CD4-positive, alpha-beta T cell treated with Interleukin-12 subunit alpha and Interleukin-12 subunit beta, for 1 hour (primary cell): ENCODE results near the gene UBE2QL1.

ENCODE experiments used
- DNase-seq: peaks from one replicate; pipeline ENCODE4 v3.0.0-alpha.2; 2020

UBE2QL1 gene

GRCh38 chr5:6480133-6481051, 31.7 kb downstream of the UBE2QL1 start:
- no peak for DNase-seq

- no peak for DNase-seq
These were observed 34.1 kb downstream of the UBE2QL1 start for GRCh38 chr5:6482735-6483134.

GRCh38 chr5:6483880-6484382, 35.3 kb downstream of the UBE2QL1 start:
- DNase-seq, result no peak

GRCh38 chr5:6484446-6484845, 35.8 kb downstream of the UBE2QL1 start:
- no peak for DNase-seq

- DNase-seq, result no peak
These were observed 36.2 kb downstream of the UBE2QL1 start for GRCh38 chr5:6484899-6485298.

GRCh38 chr5:6485441-6485840, 36.8 kb downstream of the UBE2QL1 start:
- no peak for DNase-seq

GRCh38 chr5:6486074-6486473, 37.4 kb downstream of the UBE2QL1 start:
- no peak for DNase-seq

GRCh38 chr5:6487081-6487480, 38.4 kb downstream of the UBE2QL1 start:
- no peak for DNase-seq

GRCh38 chr5:6488021-6488420, 39.4 kb downstream of the UBE2QL1 start:
- DNase-seq, result no peak

- DNase-seq, result no peak
These were observed 41.1 kb downstream of the UBE2QL1 start for GRCh38 chr5:6489643-6490185.

- no peak for DNase-seq
These were observed 41.6 kb downstream of the UBE2QL1 start for GRCh38 chr5:6490246-6490645.

GRCh38 chr5:6490693-6491092, 42.0 kb downstream of the UBE2QL1 start:
- no peak for DNase-seq

GRCh38 chr5:6491196-6491918, 42.7 kb downstream of the UBE2QL1 start:
- DNase-seq, result no peak

- no peak for DNase-seq
These were observed 43.2 kb downstream of the UBE2QL1 start for GRCh38 chr5:6491919-6492290.

GRCh38 chr5:6492934-6493333, 44.3 kb downstream of the UBE2QL1 start:
- DNase-seq, result no peak

GRCh38 chr5:6493681-6494454, 45.2 kb downstream of the UBE2QL1 start:
- DNase-seq, result no peak

GRCh38 chr5:6494939-6495338, 46.3 kb downstream of the UBE2QL1 start:
- DNase-seq, result no peak

GRCh38 chr5:6495433-6496206, 47.0 kb downstream of the UBE2QL1 start:
- DNase-seq, result no peak

GRCh38 chr5:6496207-6496584, 47.5 kb downstream of the UBE2QL1 start:
- no peak for DNase-seq

- DNase-seq, result no peak
These were observed 48.0 kb downstream of the UBE2QL1 start for GRCh38 chr5:6496636-6497035.

- no peak for DNase-seq
These were observed 48.6 kb downstream of the UBE2QL1 start for GRCh38 chr5:6497262-6497661.

- no peak for DNase-seq
These were observed 50.3 kb downstream of the UBE2QL1 start for GRCh38 chr5:6498968-6499367.
